SKM-1 treated with dmso at 0.1 percent for 144 hours (cell line): Measurements from ENCODE around the gene PRELID3B.
A peak's percentile ranks its signal among the peaks of the same experiment; 100 is the strongest.
"Not testable (repeated sequence)": the region's sequence is repeated elsewhere in the genome, so short reads cannot be mapped to it uniquely, and the experiment has no call there.

ENCODE experiments used
- DNase-seq: peaks from one replicate; lab custom pipeline; 2025; ENCODE audit not compliant: unreplicated experiment; lab: John Stamatoyannopoulos, UW

PRELID3B gene

DNA sequence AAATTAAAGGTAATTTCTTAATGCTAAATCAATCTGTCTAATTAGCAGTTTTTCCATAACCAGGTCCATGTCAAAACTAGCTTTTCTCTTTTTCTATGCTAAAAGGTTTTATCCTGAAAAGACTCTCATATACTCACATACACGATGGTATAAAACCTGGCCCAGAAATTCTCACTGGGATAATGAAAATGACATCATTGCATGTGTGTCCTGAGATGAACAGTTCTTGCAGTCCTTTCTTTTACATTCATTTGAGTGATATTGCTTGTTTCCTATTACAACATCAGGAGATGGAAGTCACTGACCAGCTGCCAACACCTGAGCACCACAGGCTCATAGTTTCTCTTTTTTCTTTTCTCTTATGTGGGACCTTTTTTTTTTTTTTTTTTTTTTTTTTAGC lies 7.9 kb upstream of the PRELID3B start:
- no peak for DNase-seq

DNA sequence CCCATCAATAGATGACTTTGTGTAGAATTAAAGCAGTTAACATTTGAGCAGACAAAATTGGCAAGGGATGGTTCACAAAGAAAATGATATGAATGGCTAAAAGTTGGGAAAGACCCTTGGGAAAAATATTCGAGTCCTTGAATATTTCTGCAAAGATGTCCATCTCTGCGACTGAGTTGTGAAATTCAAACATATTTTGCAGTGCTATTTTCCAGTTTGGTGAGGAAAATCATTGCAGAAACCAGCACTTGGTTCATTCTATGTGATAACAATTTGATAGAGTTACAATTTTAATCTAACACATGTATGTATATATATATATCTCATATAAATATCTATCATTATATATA lies 6.1 kb upstream of the PRELID3B start:
- DNase-seq = no peak

DNA sequence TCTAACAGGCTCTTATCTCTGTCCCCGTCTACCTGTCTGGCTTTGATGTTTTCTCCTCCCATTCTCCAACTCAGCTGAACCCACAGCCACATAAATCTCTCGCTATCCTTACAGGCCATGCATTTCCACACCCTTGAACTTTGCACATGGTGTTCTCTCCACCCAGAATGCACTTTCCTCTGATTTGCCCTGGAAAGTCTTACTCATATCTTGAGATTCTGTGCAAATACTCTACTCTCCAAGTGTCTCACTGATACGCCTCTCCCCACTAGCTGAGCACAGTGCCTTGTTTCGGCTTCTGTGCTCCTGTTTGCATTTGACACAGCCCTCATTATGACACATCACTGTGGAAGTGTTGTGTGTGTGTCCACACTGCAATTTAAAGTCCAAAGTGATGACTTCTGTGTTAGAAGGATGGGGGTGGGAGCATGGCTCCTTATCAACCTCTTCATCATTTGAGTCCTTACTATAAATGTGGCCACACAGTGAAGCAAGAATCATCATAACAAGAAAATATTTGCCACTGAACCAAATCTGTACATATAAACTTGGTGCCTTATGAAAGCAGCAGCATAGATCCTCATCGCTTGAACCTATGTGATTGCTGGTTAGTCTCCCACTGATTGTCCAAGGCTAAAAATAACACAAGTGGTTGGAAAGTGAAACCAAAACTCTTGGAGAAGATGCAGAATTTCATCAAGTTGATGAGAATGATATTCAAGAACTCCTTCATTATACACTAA lies 5.5 kb upstream of the PRELID3B start:
- no peak for DNase-seq

DNA sequence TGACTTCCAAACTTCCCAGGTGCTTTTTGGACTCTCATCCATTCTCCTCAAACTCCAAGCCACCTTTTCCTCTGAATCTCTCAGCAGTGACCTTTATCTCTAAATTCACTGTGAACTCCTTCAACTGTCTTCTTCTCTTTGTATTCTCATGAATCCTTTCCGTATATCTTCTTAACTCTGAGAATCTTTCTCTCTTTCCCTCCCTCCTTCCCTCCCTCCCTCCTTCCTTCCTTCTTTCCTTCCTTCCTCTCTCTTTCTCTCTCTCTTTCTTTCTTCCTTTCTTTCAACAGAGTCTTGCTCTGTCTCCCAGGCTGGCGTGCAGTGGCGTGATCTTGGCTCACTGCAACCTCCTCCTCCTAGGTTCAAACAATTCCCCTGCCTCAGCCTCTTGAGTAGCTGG lies 4.3 kb upstream of the PRELID3B start:
- DNase-seq = no peak

DNA sequence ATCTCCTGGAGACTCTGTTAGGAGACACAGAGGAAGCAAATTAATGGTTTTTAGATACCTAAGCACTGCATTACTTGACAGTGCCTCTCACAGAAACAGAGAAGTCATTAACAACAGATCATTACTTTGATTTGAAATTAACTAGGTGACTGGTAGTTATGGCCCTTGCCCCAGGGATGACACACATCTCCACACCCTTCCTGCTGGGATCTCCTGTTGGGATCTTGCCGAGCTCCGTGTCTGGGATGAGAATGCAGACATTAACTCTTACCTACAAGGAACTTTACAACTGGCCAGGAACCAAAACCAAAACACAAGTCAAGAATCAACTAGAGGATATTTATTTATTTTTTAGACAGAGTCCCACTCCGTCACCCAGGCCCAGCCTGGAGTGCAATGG lies 2.2 kb upstream of the PRELID3B start:
- no peak for DNase-seq

DNA sequence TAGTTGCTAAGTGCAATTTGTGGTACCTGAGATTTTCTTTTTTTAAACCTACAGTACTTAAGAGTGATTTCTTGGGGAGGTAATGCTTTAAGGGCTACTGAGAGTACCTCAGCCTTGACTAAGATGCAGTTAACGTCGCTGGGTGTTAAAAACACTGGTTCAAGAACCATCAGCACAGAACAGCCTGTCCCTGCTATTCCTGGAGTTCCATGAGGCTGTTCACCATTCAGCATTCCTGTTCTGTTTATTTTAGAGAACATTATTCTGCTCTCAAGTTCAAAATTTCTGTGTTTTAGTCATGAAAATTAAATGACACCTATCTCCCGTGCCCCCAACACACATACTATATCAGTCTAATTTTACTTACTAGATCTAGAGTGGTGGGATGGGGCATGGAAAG lies 1.7 kb upstream of the PRELID3B start:
- DNase-seq = no peak

DNA sequence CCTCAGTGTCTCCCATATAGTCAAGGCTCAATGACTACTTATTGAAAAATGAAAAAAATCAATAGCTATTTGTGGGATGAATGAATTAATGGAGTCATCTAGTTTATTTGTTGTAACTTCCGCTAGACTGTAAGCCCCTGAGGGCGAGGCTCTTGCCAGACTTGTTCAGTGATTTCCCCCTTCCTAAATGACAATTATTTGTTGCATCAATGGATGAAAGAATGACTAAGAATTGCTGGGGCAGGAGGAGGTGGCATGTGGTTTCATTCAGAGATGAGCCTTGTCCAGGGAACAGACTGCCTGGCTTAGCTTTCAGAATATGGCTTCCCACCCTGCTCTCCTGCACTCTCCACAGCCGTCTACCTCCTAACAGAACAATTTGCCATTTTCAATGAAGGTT lies 1.1 kb upstream of the PRELID3B start:
- DNase-seq = no peak

DNA sequence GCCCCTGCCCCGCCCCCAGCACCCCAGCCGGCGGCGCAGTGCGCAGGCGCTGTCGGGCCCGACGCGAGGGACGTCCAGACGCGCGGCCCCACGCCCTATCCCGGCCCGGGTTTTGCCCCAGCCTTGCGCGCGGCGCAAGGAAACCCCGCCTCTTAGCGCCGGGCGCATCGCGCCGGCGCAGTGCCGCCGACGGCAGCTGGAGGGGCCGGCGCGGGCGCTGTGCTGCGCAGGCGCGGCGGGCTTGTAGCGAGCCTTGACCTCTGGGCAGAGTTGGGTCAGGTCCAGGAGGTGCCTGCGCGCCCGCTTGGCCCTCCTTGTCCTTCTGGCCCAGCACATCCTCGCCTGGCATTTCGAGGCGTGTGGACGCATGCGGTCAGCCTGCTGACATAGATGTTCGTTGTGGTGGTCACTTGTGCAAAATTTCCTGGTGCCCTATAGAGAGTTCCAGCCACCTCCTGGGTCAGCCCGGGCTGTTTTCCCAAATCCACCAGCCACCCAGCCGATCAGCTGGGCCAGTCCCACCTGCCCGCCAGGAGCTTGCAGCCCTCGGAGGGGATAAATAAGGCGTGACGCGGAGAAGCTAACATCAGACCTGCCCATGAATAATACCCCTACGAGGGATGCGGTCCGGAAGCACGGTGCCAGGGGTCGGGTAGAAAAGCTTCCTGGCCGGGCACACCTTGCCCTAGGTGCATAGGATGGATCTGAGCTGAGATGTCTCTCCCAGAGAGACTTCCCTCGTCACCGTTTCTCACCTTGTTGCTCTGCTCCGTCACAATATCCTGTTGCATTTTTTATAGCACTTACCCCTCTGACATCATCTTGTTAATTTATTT lies 428 bp upstream of the PRELID3B start:
- DNase-seq = peak; percentile 93

DNA sequence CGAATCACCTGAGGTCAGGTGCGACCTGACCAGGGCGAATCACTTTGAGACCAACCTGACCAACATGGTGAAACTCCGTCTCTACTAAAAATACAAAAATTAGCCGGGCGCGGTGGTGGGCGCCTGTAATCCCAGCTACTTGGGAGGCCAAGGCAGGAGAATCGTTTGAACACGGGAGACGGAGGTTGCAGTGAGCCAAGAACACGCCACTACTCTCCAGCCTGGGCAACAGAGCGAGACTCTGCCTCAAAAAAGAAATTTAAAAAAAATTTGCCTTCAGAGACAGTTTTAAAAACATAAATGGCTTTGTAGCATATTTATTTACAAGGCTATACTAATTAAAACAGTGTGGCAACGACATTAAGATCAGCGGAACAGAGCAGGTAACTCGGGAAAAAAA lies 1.1 kb downstream of the PRELID3B start:
- DNase-seq = not testable (repeated sequence)

DNA sequence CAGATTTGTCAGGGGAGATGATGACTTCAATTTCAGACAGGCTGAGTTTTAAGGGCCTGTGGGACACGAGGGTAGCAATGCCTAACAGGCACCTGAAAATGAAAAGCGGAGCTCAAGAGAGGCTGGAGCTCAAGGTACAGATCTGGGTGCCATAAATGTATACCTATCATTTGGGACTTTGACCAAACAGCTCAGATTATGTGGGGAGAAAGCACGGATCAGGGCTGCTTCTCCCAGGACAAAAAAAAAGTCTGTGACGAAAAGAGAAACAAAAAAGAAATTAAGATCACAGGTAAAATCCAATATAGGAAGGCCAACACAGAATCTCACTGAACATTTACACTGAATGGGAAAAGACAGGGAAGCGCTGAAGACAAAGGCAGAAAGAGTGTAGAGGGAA lies 1.9 kb downstream of the PRELID3B start:
- DNase-seq = no peak

DNA sequence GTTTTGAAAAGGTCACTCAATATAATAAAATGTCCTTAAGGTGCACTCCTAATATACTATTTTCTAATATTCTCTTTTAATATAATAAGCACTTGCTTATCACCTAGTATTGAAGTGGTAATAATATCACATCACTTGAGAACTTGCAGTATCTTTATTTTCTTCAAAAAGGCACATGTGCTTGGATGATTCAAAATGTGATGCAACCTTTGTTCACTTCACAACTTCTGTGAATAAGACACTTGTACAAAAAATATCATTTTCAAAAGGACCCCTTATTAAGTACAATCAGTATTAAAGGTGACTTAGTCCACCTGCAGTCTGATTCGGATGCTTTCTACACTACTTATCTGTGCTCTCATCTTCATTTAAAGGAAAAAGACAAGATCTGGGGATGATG lies 3.4 kb downstream of the PRELID3B start:
- no peak for DNase-seq

DNA sequence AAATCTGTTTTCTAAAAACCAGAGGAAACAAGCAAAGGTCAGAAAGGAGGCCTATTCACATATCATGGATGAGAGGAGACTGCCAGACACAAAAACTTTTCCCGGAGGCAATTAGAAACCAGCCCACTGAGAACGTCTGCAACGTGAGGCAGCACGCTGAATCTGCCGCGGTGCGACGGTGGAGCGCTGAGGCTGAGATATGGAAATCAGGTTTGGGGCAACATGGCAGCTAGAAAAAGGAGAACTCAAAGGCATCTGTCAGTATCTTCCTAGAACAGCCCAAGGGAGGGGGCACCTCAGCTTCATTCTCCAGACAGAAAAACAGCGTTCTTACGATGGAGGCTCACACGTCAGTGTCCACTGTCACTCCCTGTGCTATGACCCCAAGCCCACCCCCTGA lies 5.2 kb downstream of the PRELID3B start:
- no peak for DNase-seq

DNA sequence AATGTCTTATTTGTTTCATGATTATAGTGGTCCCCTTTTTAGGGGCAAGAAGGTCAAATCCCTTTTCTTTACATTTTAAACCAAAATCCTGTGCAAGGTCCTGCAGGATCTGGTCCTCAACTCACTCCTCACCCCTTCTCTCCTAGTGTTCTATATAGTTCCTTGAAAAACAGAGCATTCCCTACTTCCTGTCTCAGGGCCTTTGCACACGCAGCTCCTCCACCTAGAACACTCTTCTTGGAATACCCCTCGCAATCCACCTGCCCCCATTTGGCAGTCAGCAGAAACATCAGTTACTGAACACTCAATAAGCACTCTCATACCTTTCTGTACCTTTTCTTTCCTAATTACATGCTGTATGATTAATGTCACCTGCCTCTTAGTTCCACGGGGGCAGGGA lies 7.2 kb downstream of the PRELID3B start:
- no peak for DNase-seq

DNA sequence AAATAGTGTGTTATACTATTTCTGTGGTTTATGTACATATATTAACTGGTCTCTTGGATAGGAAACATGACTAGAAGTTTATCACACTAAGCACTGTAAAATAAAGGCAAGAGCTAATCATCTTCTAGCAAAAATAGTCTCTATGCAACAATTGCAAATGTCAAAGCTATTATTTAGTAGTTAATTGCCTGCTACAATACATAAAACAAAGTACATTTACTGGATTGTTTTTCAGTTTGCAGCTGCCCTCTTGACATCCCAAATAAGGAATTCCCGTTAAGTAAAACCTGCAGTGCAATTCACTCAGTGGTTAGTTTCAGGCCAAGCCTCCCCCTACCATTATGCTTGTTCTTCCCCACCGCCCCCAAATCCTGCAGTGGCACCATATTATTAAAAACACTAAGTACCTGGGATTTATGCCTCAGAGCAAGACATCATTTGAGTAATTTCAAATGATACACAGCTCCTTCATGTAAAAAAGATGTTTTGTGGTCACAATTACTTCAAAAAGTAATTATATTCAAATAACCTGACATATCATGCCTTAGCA lies 8.9 kb downstream of the PRELID3B start:
- DNase-seq = no peak

DNA sequence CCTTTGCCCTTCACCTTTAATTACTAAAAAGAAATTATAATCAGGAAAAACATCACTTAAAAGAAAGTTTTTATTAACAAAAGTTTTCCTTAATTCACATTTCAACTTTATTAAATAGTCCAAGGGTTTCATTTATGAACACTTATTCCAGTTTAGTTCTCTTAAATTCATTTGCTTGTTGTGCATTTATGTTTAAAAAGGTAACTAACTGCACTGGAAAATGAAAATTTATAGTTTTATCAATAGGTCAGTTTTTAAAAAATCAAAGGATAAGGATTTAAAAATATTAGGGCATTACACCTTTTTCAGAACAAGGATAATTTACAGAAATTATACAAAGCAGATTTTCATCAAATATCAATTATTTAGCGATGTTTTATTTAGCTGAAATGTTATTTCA lies 9.5 kb downstream of the PRELID3B start:
- no peak for DNase-seq

DNA sequence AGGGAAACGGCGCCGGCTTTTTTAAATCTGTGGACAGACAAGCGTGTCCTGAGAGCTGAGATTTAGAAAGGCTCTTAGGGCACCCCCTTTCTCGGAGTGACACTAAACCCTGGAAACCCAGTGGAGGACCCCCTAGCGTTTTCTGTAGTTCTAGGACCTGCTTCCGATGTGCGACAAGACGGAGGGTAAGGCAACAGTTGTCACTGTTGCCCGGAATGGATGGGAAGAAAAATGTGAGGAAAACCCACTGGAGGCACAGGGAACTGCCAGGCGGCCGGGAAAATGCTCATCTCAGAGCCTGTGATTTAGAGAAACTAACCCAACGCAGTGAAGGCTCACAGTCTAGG lies 9.9 kb downstream of the PRELID3B start:
- DNase-seq = no peak

DNA sequence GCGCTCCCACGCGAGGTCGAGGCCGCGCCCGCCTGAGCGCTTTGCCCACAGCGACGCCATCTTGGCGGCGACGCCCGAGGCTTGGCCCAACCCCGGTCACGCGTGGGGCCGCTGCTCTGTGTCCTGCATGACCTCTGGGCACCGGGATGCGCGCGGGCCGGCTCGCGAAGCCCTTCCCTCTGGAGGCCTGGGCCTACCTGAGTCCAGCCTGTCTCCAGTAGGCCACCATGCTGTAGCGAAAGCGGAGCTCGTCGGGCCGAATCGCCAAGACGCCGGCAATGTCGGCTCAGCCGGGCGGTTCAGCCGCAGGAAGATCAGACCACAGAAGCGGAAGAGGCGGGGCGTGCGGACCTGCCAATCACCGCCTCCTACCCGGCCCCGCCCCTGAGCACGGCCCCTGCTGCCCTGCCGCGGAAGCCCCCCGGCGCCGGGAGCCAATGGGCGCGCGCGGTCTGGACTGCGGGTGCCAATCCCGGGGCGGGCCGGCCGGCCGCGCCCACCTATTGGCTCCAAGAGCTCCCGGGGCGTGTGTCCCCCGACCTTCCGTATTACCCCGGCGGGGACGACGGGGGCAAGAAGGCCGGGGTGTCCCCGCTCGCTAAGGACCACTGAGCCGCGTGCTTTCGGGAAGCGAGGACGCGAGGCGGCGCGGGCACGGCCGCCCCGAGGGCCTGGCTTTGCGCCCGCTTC lies 10.4 kb downstream of the PRELID3B start, which contains the start of gene ATP5F1E:
ATP5F1E (minus strand) TSS at position 313 of the 690 bp plus-strand sequence; CDS start at position 229, 84 bp downstream.
- DNase-seq = peak; percentile 94

DNA sequence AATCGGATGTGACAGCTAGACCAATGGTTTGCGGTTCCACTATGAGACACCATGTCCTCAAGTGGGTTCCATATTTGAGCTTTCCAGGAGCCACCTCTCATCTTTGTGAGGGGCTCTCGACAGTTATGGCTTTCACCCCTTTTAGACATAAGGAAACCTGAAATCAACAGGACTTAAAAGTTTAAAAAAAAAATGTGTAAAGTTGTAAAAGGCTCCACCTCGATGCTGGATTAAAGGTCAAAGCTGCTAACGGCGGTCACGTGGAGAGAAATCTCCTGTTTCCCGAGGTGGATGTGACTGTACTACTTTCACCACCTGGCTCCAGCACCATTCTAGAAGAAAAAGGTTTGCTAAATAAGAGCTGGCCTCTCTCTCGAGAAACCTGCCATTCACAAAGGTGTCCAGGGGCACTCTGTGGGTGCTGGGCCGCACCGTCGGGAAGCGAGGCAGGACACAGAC lies 11.0 kb downstream of the PRELID3B start:
- no peak for DNase-seq

DNA sequence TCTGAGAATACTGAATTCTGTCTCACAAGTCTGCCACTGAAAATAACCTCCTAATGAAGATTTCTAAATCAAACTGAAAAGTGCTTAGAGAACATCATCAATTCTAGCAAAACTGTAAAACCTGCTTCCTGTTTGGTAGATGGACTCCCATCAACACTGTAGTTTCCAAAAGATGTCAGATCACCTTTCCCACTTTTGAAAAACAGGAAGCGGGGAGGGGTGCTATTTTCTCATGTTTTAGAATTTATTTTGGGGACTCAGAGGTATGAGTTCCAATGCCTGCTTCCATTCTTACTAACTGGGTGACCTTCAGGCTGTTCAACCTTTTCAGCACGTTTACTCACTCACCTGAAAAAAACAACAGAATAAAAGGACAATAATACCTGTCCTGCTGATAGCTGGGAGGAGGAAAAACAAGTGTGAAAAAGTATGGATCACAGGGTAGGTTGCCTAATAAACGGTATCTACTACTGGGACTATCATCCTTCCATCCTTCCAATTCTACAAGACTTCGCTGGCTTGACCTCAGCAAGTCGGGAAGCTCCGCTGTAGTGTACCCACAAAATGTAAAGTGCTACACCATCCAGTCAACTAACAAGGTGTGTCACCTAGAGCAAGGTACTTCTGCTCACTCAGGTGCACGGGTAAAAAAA lies 11.5 kb downstream of the PRELID3B start:
- no peak for DNase-seq

DNA sequence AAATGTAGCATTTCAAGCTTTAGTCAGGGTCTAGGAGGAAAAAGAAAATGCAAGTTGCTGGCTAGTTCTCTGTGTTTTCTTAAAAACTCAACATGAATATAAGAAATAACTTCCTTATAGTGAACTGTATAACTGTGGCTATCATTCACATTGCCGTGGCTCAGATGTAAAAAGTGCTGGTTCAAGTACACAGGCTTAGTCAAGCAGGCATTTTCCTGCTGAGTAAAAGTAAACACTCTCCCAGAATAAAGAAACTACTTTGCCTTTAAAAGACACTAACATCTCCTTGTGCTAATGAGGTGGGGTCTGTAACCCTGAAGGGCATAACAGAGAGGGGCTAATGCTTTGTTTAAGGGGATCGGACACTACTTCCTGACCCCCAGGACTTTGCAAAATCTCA lies 13.8 kb downstream of the PRELID3B start:
- no peak for DNase-seq

DNA sequence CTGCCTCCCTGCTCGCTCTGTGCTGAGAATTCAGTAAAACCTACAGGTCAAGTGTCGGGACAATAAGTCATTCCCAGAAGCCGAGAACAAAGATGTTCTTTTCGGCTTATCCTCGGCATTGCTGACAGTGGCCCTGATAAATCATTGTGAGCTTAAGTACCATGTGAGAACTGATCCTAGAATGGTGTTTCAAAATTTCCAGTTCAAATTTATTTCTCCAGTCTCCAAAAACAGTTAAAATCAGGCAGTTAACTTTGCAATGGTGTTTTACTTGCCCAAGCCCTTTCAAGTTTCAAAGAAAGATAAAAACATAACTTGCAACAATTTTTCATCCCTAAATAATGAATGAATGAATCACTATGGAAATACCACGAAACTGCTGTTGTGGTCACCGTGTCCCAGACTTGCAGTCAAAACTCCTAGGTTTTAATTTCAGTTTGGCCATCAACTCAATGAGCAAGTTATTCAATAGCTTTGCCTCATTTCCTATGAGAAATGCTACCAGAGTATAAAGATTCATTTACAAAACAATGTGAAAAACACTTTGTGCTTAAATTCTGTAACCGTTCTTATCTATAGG lies 14.8 kb downstream of the PRELID3B start:
- DNase-seq = no peak
